ENCODE measurements around the gene ZBTB20.
A peak's percentile ranks its signal among the peaks of the same experiment; 100 is the strongest.

The ZBTB20 gene

DNA sequence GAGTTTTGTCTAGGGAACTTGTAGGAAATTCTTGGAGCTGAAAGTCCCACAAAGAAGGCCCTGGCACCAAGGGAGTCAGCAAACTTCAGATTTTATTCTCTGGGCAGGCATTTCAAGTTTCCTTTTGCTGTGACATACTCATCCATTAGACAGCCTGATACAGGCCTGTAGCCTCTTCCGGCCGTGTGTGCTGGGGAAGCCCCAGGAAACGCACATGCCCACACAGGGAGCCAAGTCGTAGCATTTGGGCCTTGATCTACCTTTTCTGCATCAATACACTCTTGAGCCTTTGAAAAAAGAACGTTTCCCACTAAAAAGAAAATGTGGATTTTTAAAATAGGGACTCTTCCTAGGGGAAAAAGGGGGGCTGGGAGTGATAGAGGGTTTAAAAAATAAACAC lies 838.3 kb downstream of the ZBTB20 start:
- peak; percentile 83 for DNase-seq

DNA sequence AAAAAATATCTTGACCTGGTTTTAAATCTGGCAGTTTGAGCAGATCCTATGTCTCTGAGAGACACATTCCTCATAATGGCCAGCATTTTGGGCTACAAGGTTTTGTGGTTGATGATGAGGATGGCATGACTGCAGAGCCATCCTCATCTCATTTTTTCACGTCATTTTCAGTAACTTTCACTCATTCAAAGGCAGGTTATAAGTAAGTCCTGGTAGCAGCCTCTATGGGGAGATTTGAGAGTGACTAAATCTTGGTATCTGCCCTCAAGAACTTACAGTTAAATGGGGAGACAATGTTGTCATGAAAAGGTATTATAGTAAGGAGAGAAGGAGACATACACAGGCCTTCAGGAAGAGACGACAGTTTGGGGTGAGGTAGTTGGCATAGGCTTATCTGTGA lies 838.7 kb downstream of the ZBTB20 start:
- DNase-seq: no peak

- no peak for DNase-seq
Measured at GRCh38 chr3:114307832-114308231, 839.3 kb downstream of the ZBTB20 start.

- peak; percentile 71 for DNase-seq
Measured at GRCh38 chr3:114307222-114307830, 839.8 kb downstream of the ZBTB20 start.

DNA sequence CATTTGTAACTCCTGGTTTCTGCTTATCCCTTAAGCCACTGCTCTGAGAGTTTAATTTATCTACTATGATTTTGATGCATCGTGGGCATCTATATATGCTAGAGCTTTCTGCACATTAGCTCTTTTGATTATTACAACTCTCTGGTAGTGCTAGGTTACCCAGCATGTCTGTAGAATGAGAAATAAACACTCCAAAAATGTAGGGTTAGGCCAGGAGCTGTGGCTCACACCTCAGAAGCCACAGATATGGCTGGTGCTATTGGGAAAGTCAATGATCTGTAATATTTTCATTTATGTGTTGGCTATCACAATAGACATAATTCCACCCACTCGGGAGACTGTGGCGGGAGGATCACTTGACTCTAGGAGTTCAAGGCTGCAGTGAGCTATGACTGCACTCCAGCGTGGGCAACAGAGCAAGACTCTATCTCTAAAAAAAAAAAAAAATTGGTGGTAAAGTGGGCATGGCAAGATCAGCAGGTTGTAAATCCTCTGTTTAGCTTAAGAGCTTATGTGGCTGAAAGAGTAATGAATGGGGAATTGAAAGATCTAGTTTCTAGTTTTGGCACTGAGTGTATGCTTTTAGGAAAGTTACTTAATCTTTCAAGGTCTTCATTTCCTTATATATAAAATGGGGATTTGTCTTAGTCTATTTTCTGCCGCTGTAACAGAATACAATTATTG lies 847.0 kb downstream of the ZBTB20 start:
- no peak for DNase-seq

- DNase-seq: peak; percentile 69
Measured at GRCh38 chr3:114299421-114299820, 847.7 kb downstream of the ZBTB20 start.

- no peak for DNase-seq
Measured at GRCh38 chr3:114295946-114296345, 851.1 kb downstream of the ZBTB20 start.

DNA sequence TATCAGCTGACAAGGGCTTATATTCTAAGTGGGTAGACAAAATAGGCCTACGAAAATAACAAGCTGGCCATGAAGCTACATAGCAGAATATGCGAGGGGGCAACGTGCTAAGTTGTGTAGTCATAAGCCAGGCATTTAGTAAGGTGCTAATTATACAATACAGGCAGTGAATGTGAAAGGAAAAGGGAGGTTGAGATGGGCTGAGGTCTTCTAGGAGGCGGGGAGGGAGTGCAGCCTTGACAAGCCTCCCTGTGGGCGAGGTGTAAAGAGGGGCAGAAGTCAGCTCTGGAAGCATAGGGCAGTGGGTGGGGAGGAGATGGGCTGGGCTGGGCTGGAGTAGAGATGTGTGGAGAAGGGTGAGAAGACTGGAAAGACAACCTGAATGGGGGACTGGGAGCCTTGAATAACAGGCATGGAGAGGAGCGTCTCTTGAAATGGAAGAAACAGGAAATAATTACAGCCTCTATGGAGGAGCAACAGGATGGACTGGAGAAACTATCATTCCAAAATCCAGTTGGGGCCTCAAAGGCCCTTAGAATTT lies 852.1 kb downstream of the ZBTB20 start:
- peak; percentile 66 for DNase-seq

DNA sequence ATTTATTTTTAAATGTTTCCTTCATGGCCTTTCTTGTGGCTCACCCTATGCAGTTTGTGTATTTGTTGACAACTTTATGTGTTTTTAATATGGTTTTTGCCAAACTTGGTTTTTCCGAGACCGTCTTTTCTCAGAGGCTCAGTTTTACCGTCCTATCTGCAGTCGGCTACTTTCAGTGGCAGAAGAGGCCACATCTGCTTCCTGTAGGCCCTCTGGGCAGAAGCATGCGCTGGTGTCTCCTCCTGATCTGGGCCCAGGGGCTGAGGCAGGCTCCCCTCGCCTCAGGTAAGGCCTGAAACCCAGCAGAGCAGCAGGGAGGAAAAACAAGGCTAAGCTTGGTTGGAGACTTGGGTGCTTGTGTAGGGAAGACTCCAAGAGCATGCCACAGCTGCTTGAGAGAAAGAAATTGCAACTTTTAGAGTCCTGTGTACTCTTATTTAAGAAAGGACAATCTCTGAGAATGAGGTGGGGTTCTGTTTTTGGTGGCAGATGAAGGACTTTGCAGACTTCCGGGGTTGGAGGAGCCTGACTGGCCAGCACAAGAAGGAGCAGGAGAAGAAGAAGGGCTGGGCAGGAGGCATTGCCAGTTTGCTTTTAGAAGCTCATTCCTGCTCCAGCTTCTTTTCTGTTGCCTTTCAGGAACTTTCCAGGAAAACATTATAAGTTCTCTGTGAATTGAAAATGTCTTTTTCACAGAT lies 853.1 kb downstream of the ZBTB20 start, which contains the start of gene TIGIT:
Gene TIGIT, plus strand, starts transcription at position 191 of the 698 bp plus-strand sequence. Its CDS starts 34 bp downstream, at position 225.
- DNase-seq: no peak

DNA sequence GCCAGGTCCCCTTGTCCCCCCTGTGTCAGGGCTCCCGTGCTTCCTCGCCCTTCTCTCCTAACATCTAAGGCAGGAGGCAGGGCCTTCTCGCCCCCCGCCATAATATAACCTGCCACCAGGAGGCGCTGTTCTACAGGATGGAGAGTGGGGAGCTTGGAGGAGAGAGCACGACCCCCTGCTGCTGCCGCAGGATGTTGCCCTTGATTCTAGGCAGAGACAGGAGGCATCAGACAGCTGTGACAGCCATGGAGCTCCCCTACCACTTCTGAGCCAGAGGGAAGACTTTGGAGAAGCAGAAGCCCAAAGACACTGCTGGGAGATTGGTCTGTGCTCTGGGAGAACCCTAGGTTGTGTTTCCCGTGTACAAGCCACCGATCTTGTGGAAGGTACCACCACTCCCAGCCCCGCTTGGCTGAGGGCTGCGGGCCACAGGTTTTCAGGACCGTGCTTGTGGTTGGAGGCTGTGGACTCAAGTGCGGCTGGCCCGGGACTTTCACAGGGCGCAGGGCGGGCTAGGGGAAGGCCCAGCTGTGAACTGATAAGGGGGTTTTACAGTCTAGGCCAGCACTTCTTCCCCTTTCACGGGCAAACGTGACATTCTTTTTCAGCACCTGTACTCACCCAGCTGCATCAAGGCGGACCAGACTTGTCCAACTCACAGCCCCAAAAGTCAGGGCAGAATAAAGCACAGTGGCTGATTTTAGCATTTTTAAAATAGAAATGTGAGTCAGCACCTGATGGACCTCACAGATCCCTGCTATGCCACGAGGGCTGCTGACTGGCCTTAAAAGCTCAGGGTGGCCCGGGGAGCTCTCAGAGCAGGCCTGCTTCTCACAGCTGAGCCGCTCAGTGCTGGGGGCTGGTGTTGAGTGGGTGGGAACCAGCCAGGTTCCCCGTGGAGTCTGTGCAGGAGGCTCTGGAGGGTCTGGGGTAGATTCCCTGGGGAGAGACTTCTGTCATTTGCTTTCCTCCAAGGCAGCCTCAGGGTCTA lies 855.9 kb downstream of the ZBTB20 start:
- DNase-seq: peak; percentile 94

- DNase-seq: no peak
Measured at GRCh38 chr3:114286266-114286665, 860.8 kb downstream of the ZBTB20 start.

GRCh38 chr3:114285648-114286230 lies 861.3 kb downstream of the ZBTB20 start:
- DNase-seq: peak; percentile 60

- no peak for DNase-seq
Measured at GRCh38 chr3:114284644-114285043, 862.4 kb downstream of the ZBTB20 start.

Data from CD4-positive, alpha-beta T cell treated with Interleukin-17A for 1 hour (primary cell).